Transverse colon (tissue), 4 donors: ENCODE data around the gene EEF1AKMT4.

Source experiments
- CTCF ChIP-seq, 5 experiments: fragments of 200-600 bp in 3 of 5; fragments of 450-650 bp in 2 of 5; sonication (generic) in 3 of 5; IDR thresholded peaks; 1 replicate in 2 of 5; 2 replicates in 3 of 5; pipeline ENCODE4 v1.5.1; 2016 to 2017; ENCODE audit warnings: antibody characterized with exemption in 5 of 5, inconsistent platforms in 3 of 5, mild to moderate bottlenecking in 2 of 5, moderate library complexity in 1 of 5
- EP300 ChIP-seq: sonication (generic); formaldehyde crosslinking; IDR thresholded peaks from one replicate; pipeline ENCODE4 v1.6.1; 2017; ENCODE audit warnings: antibody characterized with exemption, low read depth
- POLR2A ChIP-seq: fragments of 450-650 bp; IDR thresholded peaks from one replicate; pipeline ENCODE4 v1.6.1; 2016; ENCODE audit warnings: antibody characterized with exemption, mild to moderate bottlenecking, moderate library complexity
- POLR2AphosphoS5 ChIP-seq, 3 donors: sonication (generic); formaldehyde crosslinking; IDR thresholded peaks; one replicate each; pipeline ENCODE4 v1.6.1; 2016; ENCODE audit warnings: antibody characterized with exemption in 3 of 3

GRCh38 chr3:184237807-184238206 lies 11.7 kb upstream of the EEF1AKMT4 start:
- TF ChIP-seq CTCF (IDR thresholded peaks at IDR 0.05) (no peak), POLR2A (no peak), POLR2AphosphoS5 (IDR thresholded peaks at IDR 0.05) (no peak), EP300 (no peak)
